Neural progenitor cell (in vitro differentiated cells): Measurements from ENCODE around the gene PPFIA3.

Experiments
- EZH2phosphoT487 ChIP-seq: fragments of 200-600 bp; sonication (generic); IDR thresholded peaks from 2 replicates; pipeline ENCODE4 v1.6.1; 2017; ENCODE audit warnings: antibody characterized with exemption
- TF ChIP-seq, protein P1 (sequence below): fragments of 200-600 bp; sonication (generic); IDR thresholded peaks from 2 replicates; pipeline ENCODE4 v1.5.1; 2017; ENCODE audit warnings: antibody characterized with exemption, mild to moderate bottlenecking

GRCh38 chr19:49116544-49116943 is 2.8 kb upstream of the PPFIA3 start:
- TF ChIP-seq, protein P1, sequence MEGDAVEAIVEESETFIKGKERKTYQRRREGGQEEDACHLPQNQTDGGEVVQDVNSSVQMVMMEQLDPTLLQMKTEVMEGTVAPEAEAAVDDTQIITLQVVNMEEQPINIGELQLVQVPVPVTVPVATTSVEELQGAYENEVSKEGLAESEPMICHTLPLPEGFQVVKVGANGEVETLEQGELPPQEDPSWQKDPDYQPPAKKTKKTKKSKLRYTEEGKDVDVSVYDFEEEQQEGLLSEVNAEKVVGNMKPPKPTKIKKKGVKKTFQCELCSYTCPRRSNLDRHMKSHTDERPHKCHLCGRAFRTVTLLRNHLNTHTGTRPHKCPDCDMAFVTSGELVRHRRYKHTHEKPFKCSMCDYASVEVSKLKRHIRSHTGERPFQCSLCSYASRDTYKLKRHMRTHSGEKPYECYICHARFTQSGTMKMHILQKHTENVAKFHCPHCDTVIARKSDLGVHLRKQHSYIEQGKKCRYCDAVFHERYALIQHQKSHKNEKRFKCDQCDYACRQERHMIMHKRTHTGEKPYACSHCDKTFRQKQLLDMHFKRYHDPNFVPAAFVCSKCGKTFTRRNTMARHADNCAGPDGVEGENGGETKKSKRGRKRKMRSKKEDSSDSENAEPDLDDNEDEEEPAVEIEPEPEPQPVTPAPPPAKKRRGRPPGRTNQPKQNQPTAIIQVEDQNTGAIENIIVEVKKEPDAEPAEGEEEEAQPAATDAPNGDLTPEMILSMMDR: no peak
- TF ChIP-seq EZH2phosphoT487: no peak
